Stromal cell of bone marrow (primary cell): ENCODE data around the gene PKP3.
"Not testable (repeated sequence)": the region's sequence is repeated elsewhere in the genome, so short reads cannot be mapped to it uniquely, and the experiment has no call there.

Experiments
- DNase-seq: peaks from one replicate; pipeline ENCODE4 v3.0.0-alpha.2; 2012; ENCODE audit warnings: low read depth

PKP3 gene

DNA sequence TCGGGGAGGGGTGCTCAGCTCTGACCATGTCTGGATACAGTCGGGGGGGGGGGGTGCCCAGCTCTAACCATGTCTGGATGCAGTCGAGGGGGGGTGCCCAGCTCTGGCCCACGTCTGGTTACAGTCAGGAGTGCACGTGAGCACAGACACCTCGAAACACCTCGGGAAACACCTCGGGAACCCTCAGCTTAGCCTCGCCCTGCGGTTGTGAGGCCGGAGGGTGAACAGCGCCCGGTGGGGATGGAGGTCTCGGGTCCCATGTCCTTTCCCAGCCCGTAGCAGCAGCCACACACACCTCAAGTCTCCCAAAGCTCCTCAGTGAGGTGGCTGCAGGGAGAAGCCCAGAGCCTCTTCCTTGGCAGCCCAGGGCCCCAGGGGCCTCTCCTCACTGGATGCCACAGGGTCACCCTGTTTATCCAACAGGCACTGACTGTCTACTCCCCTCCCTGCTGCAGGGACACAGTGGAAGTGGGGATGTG, 18.7 kb downstream of the PKP3 start:
- DNase-seq = no peak

DNA sequence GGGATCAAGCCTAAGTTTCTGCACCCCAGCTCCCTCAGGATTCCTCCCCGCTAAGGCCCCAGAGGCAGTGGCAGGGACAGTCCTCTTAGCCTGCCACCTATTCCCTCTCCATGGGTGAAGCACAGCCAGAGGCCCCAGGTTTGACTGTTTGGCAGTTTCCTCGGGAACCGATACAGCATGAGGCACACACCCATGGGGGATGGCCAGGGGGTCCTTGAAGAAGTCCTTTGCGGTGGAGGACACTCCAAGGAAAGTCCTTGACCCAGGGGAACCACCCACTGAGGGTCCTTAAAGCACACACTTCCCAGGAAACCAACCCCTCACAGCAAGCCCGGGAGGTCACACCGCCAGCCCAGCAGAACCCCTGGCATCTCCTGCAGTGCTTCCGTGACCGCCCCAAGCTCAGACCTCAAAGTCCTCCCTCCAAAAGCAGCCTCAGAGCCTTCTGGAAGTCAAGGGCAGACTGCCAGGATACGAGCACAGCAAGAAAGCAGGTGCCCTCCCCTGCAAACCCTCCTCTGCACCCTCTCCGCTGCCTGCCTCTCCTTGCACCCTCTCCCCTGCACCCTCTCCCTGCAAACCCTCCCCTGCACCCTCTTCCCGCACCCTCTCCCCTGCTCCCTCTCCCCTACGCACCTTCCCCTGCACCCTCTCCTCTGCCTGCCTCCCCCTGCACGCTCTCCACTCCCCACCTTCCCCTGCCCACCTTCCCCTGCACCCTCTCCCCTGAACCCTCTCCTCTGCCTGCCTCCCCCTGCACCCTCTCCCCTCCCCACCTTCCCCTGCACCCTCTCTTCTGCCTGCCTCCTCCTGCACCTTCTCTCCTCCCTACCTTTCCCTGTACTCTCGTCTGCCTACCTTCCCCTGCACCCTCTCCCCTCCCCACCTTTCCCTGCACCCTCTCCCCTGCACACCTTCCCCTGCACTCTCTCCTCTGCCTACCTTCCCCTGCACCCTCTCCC, 19.4 kb downstream of the PKP3 start:
- no peak for DNase-seq

GRCh38 chr11:414318-414857, 20.4 kb downstream of the PKP3 start:
- DNase-seq = no peak

- no peak for DNase-seq
Observed at GRCh38 chr11:415640-416041, 21.6 kb downstream of the PKP3 start.

DNA sequence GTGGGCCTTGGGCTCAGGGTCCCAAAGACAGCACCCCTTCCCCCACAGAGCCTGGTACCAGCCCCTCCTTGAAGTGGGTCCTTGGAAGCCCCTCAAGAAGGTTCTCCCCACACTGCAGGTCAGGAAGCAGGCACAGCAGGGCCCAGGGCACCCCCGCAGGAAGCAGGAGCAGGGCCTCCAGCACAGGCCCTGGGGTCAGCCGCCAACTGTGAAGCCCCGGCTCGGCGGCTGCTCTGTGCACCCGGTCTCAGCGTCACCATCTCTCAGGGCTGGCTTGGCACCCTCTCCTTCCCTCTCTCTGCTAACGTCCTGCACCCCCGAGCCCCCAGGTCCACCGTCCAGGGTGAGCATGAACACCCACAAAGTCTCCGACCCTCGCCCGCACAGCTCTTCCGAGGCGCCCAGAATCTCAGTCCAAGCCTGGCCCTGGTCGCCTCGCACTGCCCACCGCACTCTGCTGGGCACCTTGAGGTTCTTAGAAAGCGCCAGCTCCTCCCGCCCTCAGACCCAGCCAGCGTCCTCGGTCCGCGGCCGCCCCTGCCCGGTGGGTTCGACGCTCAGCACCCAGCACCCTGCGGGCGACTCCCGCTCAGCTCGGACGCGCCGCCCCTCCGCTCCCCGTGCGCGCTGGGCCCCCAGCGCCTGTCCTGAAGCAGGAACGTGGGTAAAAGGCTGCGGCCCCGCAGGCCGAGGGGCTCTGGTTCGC, 22.2 kb downstream of the PKP3 start:
- no peak for DNase-seq

- no peak for DNase-seq
Observed at GRCh38 chr11:416757-417621, 23.0 kb downstream of the PKP3 start.

- no peak for DNase-seq
Observed at GRCh38 chr11:417652-418342, 23.8 kb downstream of the PKP3 start.

- no peak for DNase-seq
Observed at GRCh38 chr11:418343-419247, 24.6 kb downstream of the PKP3 start.

DNA sequence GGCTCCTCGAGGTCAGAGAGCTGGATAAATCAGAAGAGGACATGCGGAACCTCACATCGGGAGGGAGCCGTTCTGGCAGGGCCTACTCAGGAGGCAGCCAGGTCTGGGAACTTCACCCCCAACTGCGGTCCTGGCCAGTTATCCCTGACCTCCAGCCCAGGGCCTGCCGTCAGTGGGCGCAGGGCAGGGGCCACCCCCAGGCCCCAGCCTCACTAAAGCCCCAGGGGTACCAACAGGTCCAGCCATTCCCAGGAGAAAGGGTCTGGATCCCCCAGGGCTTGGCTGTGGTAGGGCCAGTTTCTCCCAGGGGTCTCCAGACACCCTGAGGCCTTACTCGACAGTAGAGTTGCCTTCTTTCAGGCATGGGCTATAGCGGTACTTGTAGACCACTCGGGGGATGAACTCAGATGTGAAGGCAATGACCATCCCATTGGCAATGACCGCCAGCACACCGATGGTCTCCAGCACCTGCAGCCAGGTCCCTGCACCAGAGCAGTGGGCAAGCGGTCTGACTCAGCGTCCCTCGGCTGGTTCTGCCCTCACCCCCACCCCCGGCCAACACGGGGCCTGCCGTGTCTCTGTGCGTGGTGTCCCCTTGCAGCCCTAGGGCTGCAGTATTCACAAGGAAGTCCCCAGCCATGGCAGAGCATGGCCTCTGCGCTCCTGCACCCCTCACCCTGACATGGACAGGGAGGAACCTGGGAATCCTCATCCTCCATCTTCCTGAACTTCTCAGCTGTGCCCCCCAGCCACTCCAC, 25.4 kb downstream of the PKP3 start:
- no peak for DNase-seq

DNA sequence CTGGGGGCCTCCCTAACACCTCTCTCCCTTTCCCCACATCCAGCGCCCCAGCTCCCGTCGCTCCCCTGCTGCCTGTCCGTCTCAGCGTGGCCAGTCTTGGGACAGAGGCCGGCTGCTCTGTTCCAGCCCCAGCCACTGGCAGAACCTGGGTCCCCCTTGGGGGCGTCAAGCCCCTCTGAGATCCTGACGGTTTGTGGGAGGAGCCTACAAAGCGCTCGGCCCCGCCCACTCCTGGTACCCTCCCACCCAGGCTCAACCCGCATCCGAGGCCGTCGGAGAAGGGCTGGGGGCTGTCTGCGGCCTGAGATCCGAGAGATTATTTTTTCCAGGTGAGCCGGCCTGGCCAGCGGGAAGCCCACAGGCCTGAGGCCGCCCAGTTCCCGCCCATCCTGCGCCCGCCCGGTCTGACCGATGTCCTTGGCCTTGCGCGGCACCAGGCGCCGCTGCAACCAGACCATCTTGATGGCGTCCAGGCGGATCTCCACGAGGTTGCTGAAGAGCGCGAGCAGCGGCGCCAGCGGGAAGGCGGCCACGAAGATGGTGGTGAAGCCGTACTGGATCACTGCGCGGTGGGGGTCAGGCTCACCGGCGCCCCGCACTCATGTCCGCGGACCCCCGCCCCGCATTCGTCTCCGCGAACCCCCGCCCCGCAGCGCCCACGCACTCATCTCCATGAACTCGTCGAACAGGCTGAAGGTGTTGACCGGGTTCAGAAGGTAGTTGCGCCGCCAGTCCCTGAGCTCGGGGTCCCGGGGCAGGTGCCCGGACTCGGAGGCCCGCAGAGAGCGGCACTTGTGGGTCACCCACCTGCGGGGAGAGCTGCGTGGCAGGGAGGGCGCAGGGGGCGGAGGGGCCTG, 26.3 kb downstream of the PKP3 start:
- no peak for DNase-seq

GRCh38 chr11:420911-421321, 26.9 kb downstream of the PKP3 start:
- DNase-seq = no peak

GRCh38 chr11:422249-422656, 28.2 kb downstream of the PKP3 start:
- no peak for DNase-seq

DNA sequence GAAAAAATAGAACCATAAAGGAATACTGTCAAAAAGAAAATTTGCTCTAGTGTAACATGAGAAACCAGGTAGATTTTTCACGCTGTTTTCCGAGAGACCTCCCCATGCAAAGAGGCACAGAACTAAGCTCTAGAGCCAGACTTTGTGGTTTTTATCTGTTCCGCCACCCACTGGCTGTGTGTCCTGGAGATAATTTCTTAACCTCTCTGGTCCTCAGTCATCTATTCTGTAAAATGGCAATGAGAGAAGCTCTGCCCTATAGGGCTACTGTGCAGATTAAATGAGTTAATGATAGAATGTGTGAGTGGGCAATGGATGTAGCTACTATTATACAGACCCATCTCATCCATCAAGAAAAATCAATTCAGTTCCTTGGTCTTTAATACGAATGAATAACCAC, 30.2 kb downstream of the PKP3 start:
- DNase-seq = no peak

DNA sequence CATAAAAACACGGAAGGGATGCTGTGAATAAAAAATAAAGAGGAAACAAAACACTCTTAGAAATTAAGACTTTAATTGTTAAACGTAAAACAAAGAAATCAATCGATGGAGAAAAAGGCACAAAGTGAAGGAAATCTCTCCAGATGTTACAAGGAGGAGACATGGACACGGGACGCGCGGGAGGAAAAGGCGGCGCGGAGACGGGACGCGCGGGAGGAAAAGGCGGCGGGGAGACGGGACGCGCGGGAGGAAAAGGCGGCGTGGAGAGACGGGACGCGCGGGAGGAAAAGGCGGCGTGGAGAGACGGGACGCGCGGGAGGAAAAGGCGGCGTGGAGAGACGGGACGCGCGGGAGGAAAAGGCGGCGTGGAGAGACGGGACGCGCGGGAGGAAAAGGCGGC, 30.8 kb downstream of the PKP3 start:
- not testable (repeated sequence) for DNase-seq

DNA sequence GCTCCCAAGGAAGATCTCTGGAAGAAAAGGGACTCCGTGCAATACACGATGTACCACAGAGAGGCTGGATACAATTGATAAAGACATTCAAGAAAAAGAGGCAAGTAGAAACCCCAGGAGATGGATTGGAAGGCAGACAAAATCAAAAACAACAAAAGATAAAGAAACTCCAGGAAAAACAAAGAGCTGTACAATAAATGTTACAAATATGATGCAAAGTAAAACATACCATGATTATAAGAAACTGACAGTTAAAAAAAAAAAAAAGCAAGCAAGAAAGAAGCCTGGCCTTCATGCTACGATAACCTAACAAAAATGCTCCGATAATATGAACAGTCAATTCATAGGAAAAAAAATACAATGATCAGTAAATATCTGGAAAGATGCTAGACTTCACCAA, 31.3 kb downstream of the PKP3 start:
- no peak for DNase-seq

- DNase-seq = no peak
Observed at GRCh38 chr11:426851-427250, 32.8 kb downstream of the PKP3 start.

- no peak for DNase-seq
Observed at GRCh38 chr11:428295-428694, 34.3 kb downstream of the PKP3 start.

GRCh38 chr11:429391-429790, 35.4 kb downstream of the PKP3 start:
- DNase-seq = no peak
